Prostate gland (tissue), 2 donors: ENCODE results near the gene TMEM158.

Experiments
- CTCF ChIP-seq, 4 experiments: fragments of 200-600 bp in 2 of 4; fragments of 450-650 bp in 2 of 4; sonication (generic) in 2 of 4; IDR thresholded peaks; 1 replicate in 3 of 4; 2 replicates in 1 of 4; pipeline ENCODE4 v1.5.1; 2016 to 2019; ENCODE audit warnings: antibody characterized with exemption in 4 of 4, mild to moderate bottlenecking in 2 of 4, moderate library complexity in 2 of 4
- POLR2A ChIP-seq: fragments of 450-650 bp; IDR thresholded peaks from one replicate; pipeline ENCODE4 v1.6.1; 2016; ENCODE audit warnings: antibody characterized with exemption, mild to moderate bottlenecking
- POLR2AphosphoS5 ChIP-seq: sonication (generic); formaldehyde crosslinking; IDR thresholded peaks from one replicate; pipeline ENCODE4 v1.6.1; 2017; ENCODE audit warnings: antibody characterized with exemption

GRCh38 chr3:45218578-45219390 is 7.3 kb downstream of the TMEM158 start:
- TF ChIP-seq CTCF (IDR thresholded peaks at IDR 0.05) (no peak), POLR2A (no peak), POLR2AphosphoS5 (no peak)
